ENCODE measurements around the gene GFRA1.

The GFRA1 gene

GRCh38 chr10:116027355-116027754 lies 245.7 kb downstream of the GFRA1 start:
- DNase-seq (ENCODE audit: low read depth) = no peak

GRCh38 chr10:116026725-116027124 lies 246.3 kb downstream of the GFRA1 start:
- DNase-seq (ENCODE audit: low read depth) = no peak

- DNase-seq (ENCODE audit: low read depth) = no peak
These were observed 246.7 kb downstream of the GFRA1 start for GRCh38 chr10:116026315-116026714.

GRCh38 chr10:116024271-116024878 lies 248.6 kb downstream of the GFRA1 start:
- DNase-seq (ENCODE audit: low read depth) = no peak

DNA sequence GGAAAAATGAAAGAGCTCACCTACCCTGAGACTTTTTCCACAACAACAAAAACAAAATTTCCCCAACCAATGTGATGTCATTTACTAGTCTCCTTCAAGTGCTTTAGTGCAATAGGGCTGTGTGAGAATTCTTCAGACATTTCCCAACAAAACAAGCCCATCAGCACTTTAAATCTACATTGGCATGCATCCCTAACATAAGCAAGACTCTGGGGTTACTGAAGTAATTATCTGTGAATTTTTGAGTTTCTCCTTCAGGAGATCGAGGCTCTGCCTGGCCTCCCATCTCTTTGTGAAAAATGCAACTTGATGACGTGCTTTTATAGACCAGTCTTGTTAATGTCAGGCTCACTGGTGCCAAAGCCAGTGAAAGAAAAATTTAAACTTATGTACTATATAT lies 255.6 kb downstream of the GFRA1 start:
- DNase-seq (ENCODE audit: low read depth) = no peak

- no peak for DNase-seq (ENCODE audit: low read depth)
These were observed 257.2 kb downstream of the GFRA1 start for GRCh38 chr10:116015583-116016333.

DNA sequence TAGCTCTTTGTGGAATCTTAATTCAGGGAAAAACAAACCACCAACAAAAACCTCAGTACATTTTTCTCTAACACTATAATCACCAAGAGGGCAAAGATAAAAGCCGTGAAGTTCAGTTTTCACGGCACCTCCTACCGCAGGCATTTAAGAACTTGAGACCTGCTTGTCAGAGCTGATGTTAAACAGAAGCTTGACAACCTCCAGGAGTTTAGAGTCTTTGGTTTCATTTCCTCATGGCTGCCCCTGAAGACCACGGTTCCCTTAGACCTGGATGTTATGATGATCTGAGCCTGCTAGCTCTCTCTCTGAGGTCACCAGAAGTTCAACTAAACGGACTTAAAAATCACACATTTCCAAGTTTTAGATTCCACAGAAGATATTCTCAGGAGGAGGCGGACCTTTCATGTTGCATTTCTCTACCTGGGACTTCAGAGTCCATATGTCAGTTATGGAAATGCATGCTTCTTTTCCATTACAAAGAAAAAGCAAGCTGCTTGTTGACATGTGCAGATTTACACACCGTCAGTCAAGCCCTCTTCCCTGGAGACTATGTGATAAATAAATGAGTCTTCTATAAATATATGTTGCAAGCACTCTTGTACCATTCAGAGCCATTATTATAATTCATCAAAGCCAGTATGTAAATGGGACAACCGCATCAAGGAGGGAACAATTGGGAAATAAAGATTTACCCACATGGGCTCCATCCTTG lies 258.0 kb downstream of the GFRA1 start:
- DNase-seq (ENCODE audit: low read depth) = no peak

DNA sequence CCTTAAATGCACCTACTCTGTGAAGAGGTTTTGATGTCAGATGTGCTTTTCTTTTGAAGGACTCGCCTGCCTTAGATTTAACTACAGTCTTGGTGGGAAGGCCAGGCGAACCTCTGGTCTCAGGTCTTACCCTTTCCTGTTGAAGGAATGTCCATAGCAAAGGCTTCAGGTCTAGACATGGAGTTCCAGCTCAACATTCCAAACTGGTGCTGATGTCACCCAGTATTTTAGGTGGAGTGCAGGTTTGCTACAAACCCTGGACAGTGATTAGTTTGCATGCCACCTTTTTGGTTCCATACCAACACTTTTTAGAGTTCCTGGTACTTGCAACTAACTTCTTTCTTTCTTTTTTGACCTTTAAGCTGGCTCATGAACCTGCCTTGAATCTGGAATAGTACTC lies 258.7 kb downstream of the GFRA1 start:
- no peak for DNase-seq (ENCODE audit: low read depth)

GRCh38 chr10:116011929-116012328 lies 261.1 kb downstream of the GFRA1 start:
- no peak for DNase-seq (ENCODE audit: low read depth)

DNA sequence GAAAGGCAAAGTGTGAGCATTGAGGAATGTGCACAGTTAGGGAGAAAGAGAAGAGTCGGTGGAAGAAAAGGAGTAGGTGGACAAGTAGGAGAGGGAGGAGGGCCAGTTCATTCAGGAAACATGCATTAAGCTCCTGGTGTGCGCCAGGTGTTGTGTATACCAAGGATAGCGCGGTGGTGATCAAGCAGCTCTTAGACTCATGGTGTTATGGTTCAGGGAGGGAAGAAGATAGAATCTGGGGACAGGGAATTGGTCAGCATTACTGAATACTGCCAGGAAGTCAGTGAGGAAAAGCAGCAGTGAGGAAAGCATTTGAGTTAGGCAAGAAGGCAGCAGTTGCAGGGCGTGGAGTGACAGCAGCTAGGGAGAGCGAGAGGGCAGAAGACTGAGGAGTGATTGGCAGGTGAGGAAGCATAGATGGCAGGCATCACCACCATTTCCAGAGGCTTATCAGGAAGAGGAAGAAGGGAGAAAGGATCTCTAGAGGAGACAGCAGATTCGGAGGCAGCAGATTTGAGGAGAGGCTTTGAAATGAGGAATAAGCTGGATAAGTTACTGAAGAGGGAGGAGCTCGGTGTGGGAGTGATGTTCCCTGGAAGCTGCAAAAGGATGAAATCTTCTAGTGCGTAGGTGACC lies 265.6 kb downstream of the GFRA1 start:
- DNase-seq (ENCODE audit: low read depth) = no peak
